Kidney tubule cell (primary cell): ENCODE measurements around the gene HOMER3.
"Not testable (repeated sequence)": the region's sequence is repeated elsewhere in the genome, so short reads cannot be mapped to it uniquely, and the experiment has no call there.

Experiments
- DNase-seq: peaks from one replicate; pipeline ENCODE4 v3.0.0-alpha.2; 2018; ENCODE audit warnings: low spot score

Gene HOMER3

GRCh38 chr19:18922228-18922985, 18.6 kb downstream of the HOMER3 start:
- no peak for DNase-seq

DNA sequence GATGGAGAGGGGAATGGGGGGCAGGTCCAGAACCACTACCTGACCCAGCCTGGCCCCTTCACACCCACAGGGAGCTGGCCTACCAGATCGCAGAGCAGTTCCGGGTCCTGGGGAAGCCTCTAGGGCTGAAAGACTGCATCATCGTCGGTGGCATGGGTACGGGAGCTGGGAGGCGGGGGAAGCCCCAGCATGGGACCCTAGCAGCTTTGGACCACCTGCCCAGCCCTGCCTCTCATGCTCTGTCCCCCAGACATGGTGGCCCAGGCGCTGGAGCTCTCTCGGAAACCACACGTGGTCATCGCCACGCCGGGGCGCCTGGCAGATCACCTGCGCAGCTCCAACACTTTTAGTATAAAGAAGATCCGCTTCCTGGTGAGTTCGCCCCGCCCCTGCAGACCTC, 19.4 kb downstream of the HOMER3 start:
- DNase-seq, result no peak

DNA sequence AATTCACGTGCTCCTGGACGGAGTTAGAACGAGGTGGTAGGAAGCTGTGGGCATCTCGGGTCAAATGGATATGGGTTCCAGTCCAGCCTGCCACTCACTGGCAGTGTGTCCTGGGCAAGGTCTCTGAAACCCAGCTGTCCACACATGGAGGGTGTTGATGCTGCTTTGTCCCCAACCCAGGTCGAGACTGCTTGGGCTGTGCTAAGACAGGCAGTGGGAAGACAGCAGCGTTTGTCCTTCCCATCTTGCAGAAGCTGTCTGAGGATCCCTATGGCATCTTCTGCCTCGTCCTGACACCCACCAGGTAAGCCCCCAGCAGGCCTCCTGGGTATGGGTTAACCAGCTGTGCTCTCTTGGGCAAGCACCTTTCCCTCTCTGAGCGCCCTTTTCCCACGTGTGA, 20.6 kb downstream of the HOMER3 start:
- DNase-seq, result no peak

DNA sequence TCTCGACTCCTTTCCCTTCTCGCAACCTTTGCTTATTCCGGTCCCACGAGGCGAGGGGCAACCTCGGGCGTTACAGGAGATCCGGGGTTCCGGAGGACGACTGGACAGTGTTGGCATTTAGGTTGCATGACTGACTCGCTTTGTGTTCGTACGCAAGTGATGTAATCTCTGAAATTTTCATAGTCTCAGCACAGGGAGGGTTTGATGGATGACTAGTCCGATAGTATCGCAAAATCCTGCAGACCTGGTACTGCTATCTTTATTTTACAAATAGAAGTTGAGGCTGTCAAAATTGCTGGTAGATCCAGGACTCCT, 21.2 kb downstream of the HOMER3 start:
- peak; percentile 14 for DNase-seq

DNA sequence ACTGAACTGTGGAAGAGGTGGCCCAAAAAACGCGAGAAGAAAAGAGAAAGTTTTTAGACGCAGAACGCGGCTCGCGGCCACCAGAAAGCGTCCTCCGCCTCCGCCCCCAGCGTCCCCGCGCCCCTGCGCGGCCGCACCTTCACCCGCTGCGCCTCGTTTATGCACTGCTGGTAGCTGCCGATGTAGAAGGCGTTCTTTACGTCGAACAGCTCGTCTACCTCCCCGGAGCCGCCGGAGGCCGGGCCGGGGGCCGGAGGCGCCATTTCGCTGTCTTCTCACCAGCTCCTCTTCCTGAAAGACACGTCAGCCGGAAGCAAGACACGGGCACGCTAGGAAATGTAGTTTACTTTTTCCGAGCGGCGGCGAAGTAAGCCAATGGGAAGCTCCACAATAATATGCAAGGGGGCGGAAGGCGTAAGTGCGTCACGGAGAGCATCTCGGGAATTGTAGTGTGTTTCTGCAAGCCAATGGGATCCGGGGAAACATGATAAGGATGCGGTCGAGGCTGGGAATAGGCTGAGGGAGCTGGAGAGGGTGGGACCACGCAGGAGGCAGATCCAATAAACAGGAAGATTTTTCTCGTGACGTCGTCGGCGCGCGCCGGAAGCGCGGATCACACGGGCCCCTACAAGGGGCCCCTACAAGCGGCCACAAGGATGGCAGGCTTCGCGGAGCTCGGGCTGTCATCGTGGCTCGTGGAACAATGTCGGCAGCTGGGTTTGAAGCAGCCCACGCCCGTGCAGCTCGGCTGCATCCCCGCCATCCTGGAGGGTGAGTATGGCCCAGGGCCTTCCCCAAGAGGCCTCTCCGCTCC, 21.7 kb downstream of the HOMER3 start, which contains the start of the genes COPE and DDX49:
Gene COPE, minus strand, starts transcription at position 302 of the 814 bp plus-strand sequence. Its CDS starts 39 bp downstream, at position 263.
Gene DDX49, plus strand, starts transcription at position 630 of the 814 bp plus-strand sequence. Its CDS starts 27 bp downstream, at position 657.
- peak; percentile 100 for DNase-seq

GRCh38 chr19:18917593-18917992, 23.4 kb downstream of the HOMER3 start:
- DNase-seq, result not testable (repeated sequence)

DNA sequence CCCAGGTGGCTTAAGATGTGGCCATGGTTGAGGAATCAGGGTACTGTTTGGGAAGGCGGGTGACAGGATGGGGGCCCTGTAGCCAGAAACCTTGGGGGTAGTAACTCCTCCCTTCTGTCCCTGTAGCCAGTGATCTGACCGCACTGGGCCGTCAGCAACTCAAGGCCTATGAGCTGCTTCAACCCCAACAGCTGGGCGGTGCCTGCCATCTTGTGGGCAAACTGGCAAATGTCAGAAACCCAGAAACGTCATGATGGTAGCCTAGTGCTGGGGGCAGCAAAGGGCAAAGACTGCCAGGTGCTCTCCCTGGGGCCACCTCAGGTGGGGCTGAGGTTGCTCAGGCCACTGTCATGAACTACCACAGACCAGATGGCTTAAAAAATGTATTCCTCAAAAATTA, 25.4 kb downstream of the HOMER3 start:
- DNase-seq, result peak; percentile 46

DNA sequence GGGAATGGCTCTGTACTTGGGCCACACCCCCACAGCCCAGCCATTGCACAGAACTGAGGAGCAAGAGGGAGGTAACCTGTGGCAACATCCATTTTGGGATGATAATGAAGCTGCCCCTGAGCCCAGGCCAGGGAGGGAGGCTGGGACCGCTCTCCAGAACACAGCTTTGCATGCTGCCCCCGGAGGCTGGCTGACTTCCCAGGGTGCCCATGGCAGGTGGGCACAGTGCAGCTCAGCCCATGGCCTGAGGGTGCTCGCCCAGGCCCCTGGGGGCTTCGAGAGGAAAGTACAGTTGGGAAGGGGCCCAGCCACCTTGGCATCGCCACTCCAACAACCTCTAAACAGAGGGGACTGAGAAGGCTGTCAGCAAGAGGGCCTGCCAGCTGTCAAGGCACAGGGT, 27.6 kb downstream of the HOMER3 start:
- DNase-seq, result no peak

GRCh38 chr19:18912933-18913332, 28.1 kb downstream of the HOMER3 start:
- DNase-seq, result no peak

- no peak for DNase-seq
Observed at GRCh38 chr19:18910801-18911436, 30.1 kb downstream of the HOMER3 start.

GRCh38 chr19:18910010-18910409, 31.0 kb downstream of the HOMER3 start:
- DNase-seq, result no peak

GRCh38 chr19:18908917-18909619, 31.9 kb downstream of the HOMER3 start:
- DNase-seq, result no peak

- DNase-seq, result no peak
Observed at GRCh38 chr19:18906605-18907519, 34.2 kb downstream of the HOMER3 start.

DNA sequence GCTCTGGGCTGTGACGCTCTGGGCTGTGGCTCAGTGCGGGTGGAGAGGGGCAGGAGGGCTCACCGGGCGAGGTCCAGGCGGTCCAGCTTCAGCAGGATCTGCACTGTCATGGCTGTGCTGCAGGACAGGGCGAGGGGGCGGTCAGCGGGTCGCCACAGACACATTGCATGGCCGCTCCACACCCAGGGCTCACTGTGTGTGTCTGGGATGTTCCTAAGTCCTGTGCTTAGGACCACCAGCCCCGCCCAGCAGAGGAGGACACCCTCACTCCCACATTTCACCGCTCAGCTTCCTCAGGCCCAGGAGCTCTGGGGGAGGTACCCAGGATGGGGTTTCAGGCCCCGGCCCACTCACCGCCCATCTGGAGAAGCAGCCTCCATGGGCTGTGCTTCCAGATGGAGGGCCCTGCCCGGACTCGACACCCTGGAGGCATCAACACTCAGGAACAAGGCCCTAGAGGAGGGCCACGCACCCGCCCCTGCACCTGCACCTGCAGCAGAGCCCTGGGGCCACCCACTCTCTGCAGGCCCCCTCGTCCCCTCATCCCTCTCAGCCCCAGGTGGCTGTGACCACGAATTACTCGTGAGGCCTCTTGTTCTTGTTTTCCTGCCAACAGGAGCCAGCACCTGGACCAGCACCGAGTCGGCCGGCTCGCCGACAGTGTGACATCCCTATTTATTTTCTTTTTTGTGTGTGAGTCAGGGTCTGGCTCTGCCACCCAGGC, 35.3 kb downstream of the HOMER3 start:
- DNase-seq, result no peak

DNA sequence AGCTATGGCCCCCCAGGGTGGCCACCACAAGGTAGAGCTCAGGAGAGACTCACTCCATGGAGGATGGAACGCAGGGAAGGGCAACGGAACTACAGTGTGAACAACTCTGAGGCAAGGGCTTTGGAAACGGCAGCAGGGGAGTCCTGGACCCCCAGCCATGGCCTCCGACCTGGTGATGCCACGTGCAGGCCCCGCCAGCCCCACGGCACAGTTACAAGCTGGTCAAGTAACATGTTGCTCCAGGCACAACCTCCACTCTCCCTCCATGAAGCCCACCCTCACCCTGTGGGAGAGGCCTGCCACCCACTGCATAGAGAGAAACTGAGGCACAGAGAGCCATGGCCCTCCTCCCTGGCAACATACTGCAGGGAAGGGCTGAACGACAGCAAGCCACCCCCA, 36.0 kb downstream of the HOMER3 start:
- no peak for DNase-seq

- no peak for DNase-seq
Observed at GRCh38 chr19:18904334-18905057, 36.5 kb downstream of the HOMER3 start.

- no peak for DNase-seq
Observed at GRCh38 chr19:18903156-18904037, 37.6 kb downstream of the HOMER3 start.

GRCh38 chr19:18902519-18902918, 38.5 kb downstream of the HOMER3 start:
- not testable (repeated sequence) for DNase-seq

DNA sequence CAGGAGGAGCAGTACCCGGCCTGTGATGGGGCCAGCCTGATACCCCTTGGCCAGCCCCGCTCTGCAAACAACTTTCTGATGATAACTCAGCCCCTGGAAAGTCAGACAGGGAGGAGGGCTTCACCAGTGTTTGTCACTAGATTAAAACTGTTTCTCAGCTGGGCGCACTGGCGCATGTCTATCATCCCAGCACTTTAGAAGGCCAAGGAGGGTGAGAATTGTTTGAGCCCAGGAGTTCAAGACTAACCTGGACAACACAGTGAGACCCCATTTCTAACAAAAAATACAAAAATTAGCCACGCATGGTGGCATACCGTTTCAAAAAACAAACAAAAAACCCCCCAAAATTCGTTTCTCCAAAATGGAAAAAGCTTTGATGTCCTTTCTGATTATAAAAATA, 39.5 kb downstream of the HOMER3 start:
- DNase-seq, result no peak
